HepG2 (cell line): ENCODE measurements around the gene DPEP1. TPM values are rescaled to one million over a fixed set of nuclear protein-coding genes. Genes with fewer than 3 reads are reported as not detected.

Experiments used
- ATAC-seq: fragments of 200-7000 bp; cut with Tn5 transposase; 3 replicates; pipeline ENCODE4 v1.9.1; 2020; ENCODE audit warnings: mild to moderate bottlenecking, moderate library complexity
- BruUV-seq: library from RNA; stranded (reverse); fragments of 400-500 nt; replicated peaks from 2 replicates; lab custom pipeline; 2021; lab: Mats Ljungman, UMichigan
- CTCF ChIA-PET: fragments of 300-600 bp; formaldehyde crosslinking; extraction: SDS; loops from one replicate; lab custom pipeline; 2021; ENCODE audit warnings: low total read pairs, inconsistent platforms, low intra/inter-chr PET ratio; lab: Yijun Ruan, JAX
- POLR2A ChIA-PET: fragments of 350-600 bp; sonication (Branson Sonifier 250); formaldehyde crosslinking; loops from one replicate; lab custom pipeline; 2020; ENCODE audit warnings: antibody characterized with exemption, inconsistent platforms; lab: Yijun Ruan, JAX
- DNase-seq: peaks from one replicate; pipeline ENCODE4 v3.0.0-alpha.2; 2015; ENCODE audit warnings: low spot score
- FAIRE-seq: peaks from 3 replicates; lab custom pipeline; 2011; peaks lifted over from hg19 to GRCh38; lab: Jason Lieb, UNC
- H2AFZ ChIP-seq: one replicate; pipeline ENCODE4 v1.6.1; 2011; ENCODE audit warnings: low read length, inconsistent platforms
- H3K27ac ChIP-seq: fragments of 300-600 bp; 3 replicates; pipeline ENCODE4 v1.8.0; 2011; ENCODE audit warnings: mixed run types, mild to moderate bottlenecking, mixed read lengths, low read length, inconsistent platforms; ENCODE audit not compliant: insufficient read depth; ENCODE audit errors: extremely low read length
- H3K27me3 ChIP-seq, 2 experiments: fragments of 200-600 bp in 1 of 2; 2 replicates in 1 of 2; 3 replicates in 1 of 2; pipeline versions ENCODE4 v1.6.0 to v1.8.0; 2011; ENCODE audit warnings: low read length in 2 of 2, mild to moderate bottlenecking in 2 of 2, moderate library complexity in 2 of 2, inconsistent platforms in 1 of 2; ENCODE audit not compliant: insufficient read depth in 2 of 2, control insufficient read depth in 1 of 2
- H3K36me3 ChIP-seq, 2 experiments: fragments of 200-600 bp in 1 of 2; replicated peaks in 1 of 2; 2 replicates in 1 of 2; 3 replicates in 1 of 2; pipeline versions ENCODE4 v1.5.1 to v1.8.0; 2011; ENCODE audit warnings: low read length in 2 of 2, inconsistent platforms in 1 of 2; ENCODE audit not compliant: insufficient read depth in 2 of 2, control insufficient read depth in 1 of 2
- H3K4me1 ChIP-seq: 2 replicates; pipeline ENCODE4 v1.5.1; 2012; ENCODE audit warnings: low read length, inconsistent platforms; ENCODE audit not compliant: insufficient read depth
- H3K4me2 ChIP-seq: 2 replicates; pipeline ENCODE4 v1.6.0; 2011; ENCODE audit warnings: low read depth, low read length, inconsistent platforms
- H3K4me3 ChIP-seq, 3 experiments: fragments of 200-600 bp in 1 of 3; sonication (generic), shearing (Covaris generic) in 1 of 3; replicated peaks in 1 of 3; 2 replicates each; pipeline ENCODE4 v1.5.1; 2011 to 2016; ENCODE audit warnings: low read length in 3 of 3, inconsistent platforms in 2 of 3, low read depth in 2 of 3, mild to moderate bottlenecking in 2 of 3, control low read depth in 1 of 3, mixed read lengths in 1 of 3; ENCODE audit not compliant: insufficient read depth in 1 of 3
- H3K79me2 ChIP-seq: one replicate; pipeline ENCODE4 v1.6.1; 2011; ENCODE audit warnings: low read length, inconsistent platforms; ENCODE audit not compliant: insufficient read depth
- H3K9ac ChIP-seq: 2 replicates; pipeline ENCODE4 v1.6.0; 2011; ENCODE audit warnings: mild to moderate bottlenecking, low read depth, low read length, inconsistent platforms; ENCODE audit not compliant: insufficient read depth
- H3K9me3 ChIP-seq: 2 replicates; pipeline ENCODE4 v1.5.1; 2012; ENCODE audit warnings: mild to moderate bottlenecking, low read length
- H4K20me1 ChIP-seq: 2 replicates; pipeline ENCODE4 v1.6.0; 2011; ENCODE audit warnings: inconsistent platforms, mild to moderate bottlenecking, low read length, moderate library complexity; ENCODE audit not compliant: insufficient read depth
- KDM2A ChIP-seq: sonication (generic); formaldehyde crosslinking; IDR thresholded peaks from 2 replicates; pipeline ENCODE4 v1.4.0; 2020; ENCODE audit warnings: low read depth, missing genetic modification reagents, borderline replicate concordance
- MAF1 ChIP-seq: sonication (generic); formaldehyde crosslinking; IDR thresholded peaks from 2 replicates; pipeline ENCODE4 v1.5.0; 2020; ENCODE audit warnings: missing genetic modification reagents, borderline replicate concordance
- PTBP1 ChIP-seq: fragments of 200-400 bp; formaldehyde crosslinking; IDR thresholded peaks from 2 replicates; pipeline ENCODE4 v1.6.1; 2018; ENCODE audit warnings: low read length, low read depth; ENCODE audit not compliant: poor library complexity, severe bottlenecking
- SKIL ChIP-seq: sonication (generic); formaldehyde crosslinking; IDR thresholded peaks from 2 replicates; pipeline ENCODE4 v1.8.0; 2022; ENCODE audit warnings: missing genetic modification reagents, mild to moderate bottlenecking, moderate library complexity, borderline replicate concordance
- ZNF101 ChIP-seq: sonication (generic); formaldehyde crosslinking; IDR thresholded peaks from 2 replicates; pipeline ENCODE4 v1.4.0; 2020; ENCODE audit warnings: mild to moderate bottlenecking, low read depth, missing genetic modification reagents, borderline replicate concordance
- ZNF501 ChIP-seq: sonication (generic); formaldehyde crosslinking; IDR thresholded peaks from 2 replicates; pipeline ENCODE4 v1.5.1; 2020; ENCODE audit warnings: mild to moderate bottlenecking, moderate library complexity, missing genetic modification reagents
- ZNF572 ChIP-seq: sonication (generic); formaldehyde crosslinking; IDR thresholded peaks from 2 replicates; pipeline ENCODE4 v1.5.1; 2020; ENCODE audit warnings: mild to moderate bottlenecking, missing genetic modification reagents
- WGBS: methylation state at CpG from one replicate; pipeline ENCODE4 v1.1.6; 2017; ENCODE audit warnings: low lambda C conversion rate; 5-methylcytosine and 5-hydroxymethylcytosine counted together
- in situ Hi-C: cut with HindIII; loops from 2 replicates; pipeline ENCODE4 v1.10.0; 2017; ENCODE audit warnings: low pct_unique_long_range_greater_than_20kb; ENCODE audit not compliant: extremely low pct_ligation_motif_present
- intact Hi-C: fragments of 100-400 bp; cut with micrococcal nuclease; formaldehyde crosslinking; loops from one replicate; pipeline ENCODE4 v1.10.0; 2022; ENCODE audit not compliant: unreplicated experiment
- polyA plus RNA-seq, 8 experiments: library from polyadenylated mRNA; depleted of rRNA in 3 of 8; stranded (reverse) in 7 of 8; unstranded in 1 of 8; fragments of >200 nt; fragmentation: Illumina TruSeq in 4 of 8; extraction: Trizol in 4 of 8; gene quantifications; 2 replicates each; pipeline versions ENCODE4 v1.2.1 to v1.2.3, GENCODE V29; 2011 to 2016; ENCODE audit warnings: low read depth in 4 of 8, missing spikeins in 1 of 8, mixed read lengths in 1 of 8; ENCODE audit not compliant: insufficient read depth in 1 of 8
- total RNA-seq, 5 experiments: library from RNA; depleted of rRNA; stranded (reverse); fragments of >200 nt; fragmentation: Illumina TruSeq; extraction: Trizol; gene quantifications; 2 replicates each; pipeline ENCODE4 v1.2.3, GENCODE V29; 2016; ENCODE audit warnings: low read depth in 1 of 5

Gene DPEP1
- total and polyA plus RNA-seq, 2 of the 13 experiments (the other 11 are each of a cell fraction or from before 2014, with no cell fraction given), result 37.6 to 52.2 TPM

- DNase-seq (no peak), FAIRE-seq (no peak), ATAC-seq (no peak)
- intact Hi-C loops, result no loop called here
- Histone ChIP-seq H3K9ac (no peak overlapping the region), H3K27me3 (peaks cover 0 to 5% of the 10 kb centered on the region in 2 experiments; a peak in 1 of 5 replicates), H3K79me2 (no peaks in the 10 kb centered on the region), H3K9me3 (no peaks in the 10 kb centered on the region), H3K36me3 (no peaks in the 10 kb centered on the region), H3K4me2 (no peak overlapping the region), H4K20me1 (no peaks in the 10 kb centered on the region), H3K4me3 (no peak overlapping the region), H2AFZ (no peak overlapping the region), H3K27ac (no peak overlapping the region), H3K4me1 (peaks cover 30% of the 10 kb centered on the region)
- in situ Hi-C loops, result no loop called here
- POLR2A ChIA-PET, result interaction anchor here (1.3 kb wide), 1 partner anchor 11 kb away, joined by 4 read pairs; no protein-coding TSS in a partner anchor
- 79% methylated on average over 83 of the region's 89 CpGs for WGBS
- no TSS peak for BruUV-seq
- CTCF ChIA-PET, result no interaction called here
- TF ChIP-seq KDM2A (no peak), ZNF572 (no peak), MAF1 (CRISPR knock-in tag) (no peak), PTBP1 (no peak), ZNF101 (CRISPR knock-in tag) (no peak), ZNF501 (CRISPR knock-in tag) (no peak), SKIL (CRISPR knock-in tag) (no peak)
Measured at GRCh38 chr16:89576153-89577054, 37.0 kb upstream of the DPEP1 start.
